ENCODE data around the gene SEL1L.

DNA sequence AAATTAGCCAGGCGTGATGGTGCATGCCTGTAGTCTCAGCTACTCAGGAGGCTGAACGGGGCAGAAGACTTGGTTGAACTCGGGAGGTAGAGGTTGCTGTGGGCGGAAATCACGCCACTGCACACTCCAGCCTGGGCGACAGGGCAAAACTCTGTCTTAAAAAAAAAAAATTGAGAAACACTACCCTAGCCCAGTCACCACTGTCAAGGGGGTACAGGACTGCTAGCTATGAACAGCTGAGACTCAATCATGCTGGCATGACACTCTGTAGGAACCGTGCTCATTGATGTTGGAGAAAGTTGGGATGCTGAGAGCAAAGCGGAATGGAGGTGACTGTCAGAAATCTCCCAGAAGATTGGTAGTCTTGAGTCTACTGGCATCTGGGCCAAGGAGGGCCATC is 75.3 kb downstream of the SEL1L start:
- TF ChIP-seq YY1 (IDR thresholded peaks at IDR 0.05; ENCODE audit: extremely low read depth, insufficient replicate concordance, low read depth, low read length) (no peak), EGR1 (IDR thresholded peaks at IDR 0.05; ENCODE audit: low read depth) (no peak), POLR2A (IDR thresholded peaks at IDR 0.05; ENCODE audit: borderline replicate concordance, extremely low read depth, insufficient read depth, insufficient read length) (no peak), POLR2AphosphoS5 (IDR thresholded peaks at IDR 0.05; ENCODE audit: low read depth, low read length) (no peak), SP1 (IDR thresholded peaks at IDR 0.05; ENCODE audit: low read depth) (no peak), ELF1 (IDR thresholded peaks at IDR 0.05; ENCODE audit: borderline replicate concordance, low read depth) (no peak), RAD21 (IDR thresholded peaks at IDR 0.05; ENCODE audit: low read depth) (no peak)
- TF ChIP-seq, protein P1, sequence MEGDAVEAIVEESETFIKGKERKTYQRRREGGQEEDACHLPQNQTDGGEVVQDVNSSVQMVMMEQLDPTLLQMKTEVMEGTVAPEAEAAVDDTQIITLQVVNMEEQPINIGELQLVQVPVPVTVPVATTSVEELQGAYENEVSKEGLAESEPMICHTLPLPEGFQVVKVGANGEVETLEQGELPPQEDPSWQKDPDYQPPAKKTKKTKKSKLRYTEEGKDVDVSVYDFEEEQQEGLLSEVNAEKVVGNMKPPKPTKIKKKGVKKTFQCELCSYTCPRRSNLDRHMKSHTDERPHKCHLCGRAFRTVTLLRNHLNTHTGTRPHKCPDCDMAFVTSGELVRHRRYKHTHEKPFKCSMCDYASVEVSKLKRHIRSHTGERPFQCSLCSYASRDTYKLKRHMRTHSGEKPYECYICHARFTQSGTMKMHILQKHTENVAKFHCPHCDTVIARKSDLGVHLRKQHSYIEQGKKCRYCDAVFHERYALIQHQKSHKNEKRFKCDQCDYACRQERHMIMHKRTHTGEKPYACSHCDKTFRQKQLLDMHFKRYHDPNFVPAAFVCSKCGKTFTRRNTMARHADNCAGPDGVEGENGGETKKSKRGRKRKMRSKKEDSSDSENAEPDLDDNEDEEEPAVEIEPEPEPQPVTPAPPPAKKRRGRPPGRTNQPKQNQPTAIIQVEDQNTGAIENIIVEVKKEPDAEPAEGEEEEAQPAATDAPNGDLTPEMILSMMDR (IDR thresholded peaks at IDR 0.05 in 2 of 3, conservative IDR thresholded peaks at IDR 0.05 in 1 of 3; ENCODE audit: borderline replicate concordance in 1 of 3, insufficient read depth in 1 of 3, low read depth in 2 of 3, low read length in 2 of 3): no peak
